Hepatocyte (in vitro differentiated cells): Measurements from ENCODE around the gene MEF2C.

Experiments
- EZH2phosphoT487 ChIP-seq: fragments of 200-600 bp; sonication (generic); IDR thresholded peaks from one replicate; pipeline ENCODE4 v1.6.1; 2018; ENCODE audit warnings: antibody characterized with exemption, mild to moderate bottlenecking, low read depth, moderate library complexity; ENCODE audit not compliant: unreplicated experiment, severe bottlenecking
- TF ChIP-seq, protein P1 (sequence below): fragments of 200-600 bp; sonication (generic); IDR thresholded peaks from 2 replicates; pipeline ENCODE4 v1.5.1; 2016; ENCODE audit warnings: antibody characterized with exemption, mild to moderate bottlenecking; ENCODE audit not compliant: poor library complexity

DNA sequence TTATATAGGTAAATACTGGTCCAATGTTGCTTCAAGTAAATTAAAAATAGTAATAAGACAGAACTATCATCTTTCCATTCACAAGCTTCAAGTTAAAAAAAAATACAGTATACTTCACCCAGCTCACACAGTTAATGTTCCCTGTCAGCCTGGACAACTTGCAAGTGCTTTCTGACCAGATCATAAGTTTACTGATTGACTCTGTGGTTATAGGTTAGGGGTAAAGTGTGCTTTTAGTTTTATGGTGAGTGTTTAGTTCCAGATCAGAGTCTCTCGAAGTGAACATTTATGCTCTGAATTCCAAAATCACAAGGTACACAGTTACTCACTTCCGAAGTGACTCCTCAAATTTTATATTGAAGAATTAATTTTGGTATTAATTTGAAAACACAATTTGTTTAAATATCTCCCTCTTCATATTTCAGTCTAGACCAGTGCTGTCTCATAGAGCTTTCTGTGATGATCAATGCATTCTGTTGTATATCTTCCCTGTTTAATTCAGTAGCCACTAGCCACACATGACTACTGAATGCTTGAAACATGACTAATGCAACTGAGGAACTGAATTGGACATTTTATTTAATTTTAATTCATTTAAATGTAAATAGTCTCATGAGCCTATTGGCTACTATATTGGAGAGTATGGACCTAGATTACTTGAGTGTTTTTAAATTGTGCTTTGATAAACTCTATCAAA, 90.7 kb downstream of the MEF2C start:
- TF ChIP-seq, protein P1, sequence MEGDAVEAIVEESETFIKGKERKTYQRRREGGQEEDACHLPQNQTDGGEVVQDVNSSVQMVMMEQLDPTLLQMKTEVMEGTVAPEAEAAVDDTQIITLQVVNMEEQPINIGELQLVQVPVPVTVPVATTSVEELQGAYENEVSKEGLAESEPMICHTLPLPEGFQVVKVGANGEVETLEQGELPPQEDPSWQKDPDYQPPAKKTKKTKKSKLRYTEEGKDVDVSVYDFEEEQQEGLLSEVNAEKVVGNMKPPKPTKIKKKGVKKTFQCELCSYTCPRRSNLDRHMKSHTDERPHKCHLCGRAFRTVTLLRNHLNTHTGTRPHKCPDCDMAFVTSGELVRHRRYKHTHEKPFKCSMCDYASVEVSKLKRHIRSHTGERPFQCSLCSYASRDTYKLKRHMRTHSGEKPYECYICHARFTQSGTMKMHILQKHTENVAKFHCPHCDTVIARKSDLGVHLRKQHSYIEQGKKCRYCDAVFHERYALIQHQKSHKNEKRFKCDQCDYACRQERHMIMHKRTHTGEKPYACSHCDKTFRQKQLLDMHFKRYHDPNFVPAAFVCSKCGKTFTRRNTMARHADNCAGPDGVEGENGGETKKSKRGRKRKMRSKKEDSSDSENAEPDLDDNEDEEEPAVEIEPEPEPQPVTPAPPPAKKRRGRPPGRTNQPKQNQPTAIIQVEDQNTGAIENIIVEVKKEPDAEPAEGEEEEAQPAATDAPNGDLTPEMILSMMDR: no peak
- no peak for TF ChIP-seq EZH2phosphoT487
